GM12878 (cell line): Measurements from ENCODE around the gene CDR2L. TPM values are rescaled to one million over a fixed set of nuclear protein-coding genes. Genes with fewer than 3 reads are reported as not detected.

Experiments used
- ATAC-seq: fragments of 200-7000 bp; cut with Tn5 transposase; 3 replicates; pipeline ENCODE4 v1.9.1; 2020; ENCODE audit warnings: mild to moderate bottlenecking, moderate library complexity
- BruUV-seq: library from RNA; stranded (reverse); fragments of 400-500 nt; replicated peaks from 2 replicates; lab custom pipeline; 2021; lab: Mats Ljungman, UMichigan
- CTCF ChIA-PET: fragments of 300-600 bp; sonication (Branson Sonifier 250); formaldehyde crosslinking; extraction: SDS; loops from one replicate; lab custom pipeline; 2021; ENCODE audit warnings: inconsistent platforms; lab: Yijun Ruan, JAX
- POLR2A ChIA-PET: fragments of 350-600 bp; formaldehyde crosslinking; extraction: SDS; loops from one replicate; lab custom pipeline; 2021; ENCODE audit warnings: inconsistent platforms; lab: Charles Lee
- RAD21 ChIA-PET: fragments of 300-600 bp; sonication (Branson Sonifier 250); formaldehyde crosslinking; loops from one replicate; lab custom pipeline; 2023; ENCODE audit warnings: antibody characterized with exemption; ENCODE audit not compliant: unreplicated experiment; lab: Charles Lee
- SMC1A ChIA-PET: fragments of 300-600 bp; sonication (Branson Sonifier 250); formaldehyde crosslinking; loops from one replicate; lab custom pipeline; 2023; ENCODE audit not compliant: unreplicated experiment, uncharacterized antibody; lab: Charles Lee
- DNase-seq: peaks from one replicate; pipeline ENCODE4 v3.0.0-alpha.2; 2011; ENCODE audit warnings: low read depth, low spot score
- FAIRE-seq: peaks from 3 replicates; lab custom pipeline; 2011; peaks lifted over from hg19 to GRCh38; lab: Jason Lieb, UNC
- H2AFZ ChIP-seq: 2 replicates; pipeline ENCODE4 v1.6.0; 2011; ENCODE audit warnings: low read depth, low read length, control low read depth; ENCODE audit not compliant: control insufficient read depth
- H3K27ac ChIP-seq: 2 replicates; pipeline ENCODE4 v1.5.1; 2011; ENCODE audit warnings: control low read depth; ENCODE audit not compliant: control insufficient read depth, insufficient read depth
- H3K27me3 ChIP-seq, 2 experiments: replicated peaks in 1 of 2; 2 replicates each; pipeline versions ENCODE4 v1.6.0 to v1.6.1; 2011; ENCODE audit warnings: low read length in 1 of 2; ENCODE audit not compliant: control insufficient read depth in 2 of 2, insufficient read depth in 2 of 2
- H3K36me3 ChIP-seq, 2 experiments: 2 replicates each; pipeline ENCODE4 v1.5.1; 2011; ENCODE audit warnings: low read length in 1 of 2; ENCODE audit not compliant: control insufficient read depth in 2 of 2, insufficient read depth in 2 of 2
- H3K4me1 ChIP-seq: 2 replicates; pipeline ENCODE4 v1.6.1; 2011; ENCODE audit warnings: mild to moderate bottlenecking, low read length, moderate library complexity, mixed read lengths; ENCODE audit not compliant: control insufficient read depth, insufficient read depth
- H3K4me2 ChIP-seq: 2 replicates; pipeline ENCODE4 v1.6.0; 2011; ENCODE audit warnings: control low read depth; ENCODE audit not compliant: control insufficient read depth, insufficient read depth
- H3K4me3 ChIP-seq: fragments of 200-600 bp; sonication (generic); 2 replicates; pipeline ENCODE4 v1.5.1; 2016
- H3K79me2 ChIP-seq: 2 replicates; pipeline ENCODE4 v1.6.0; 2011; ENCODE audit warnings: low read length; ENCODE audit not compliant: control insufficient read depth, insufficient read depth
- H3K9ac ChIP-seq: 2 replicates; pipeline ENCODE4 v1.8.0; 2011; ENCODE audit warnings: low read length, control low read depth, mixed read lengths; ENCODE audit not compliant: control insufficient read depth, insufficient read depth
- H3K9me3 ChIP-seq: replicated peaks from 3 replicates; pipeline ENCODE4 v1.5.1; 2011; ENCODE audit warnings: mild to moderate bottlenecking, low read length; ENCODE audit not compliant: control insufficient read depth, insufficient read depth
- H4K20me1 ChIP-seq: 2 replicates; pipeline ENCODE4 v1.6.0; 2011; ENCODE audit not compliant: control insufficient read depth, insufficient read depth
- ATF2 ChIP-seq: IDR thresholded peaks from 2 replicates; pipeline ENCODE4 v1.6.1; 2012; ENCODE audit warnings: low read length, inconsistent platforms
- BCL11A ChIP-seq: IDR thresholded peaks from 2 replicates; pipeline ENCODE4 v1.6.1; 2011; ENCODE audit warnings: low read depth, low read length
- BMI1 ChIP-seq: fragments of 450-650 bp; IDR thresholded peaks from 2 replicates; pipeline ENCODE4 v1.6.1; 2016; ENCODE audit warnings: mild to moderate bottlenecking, moderate library complexity, borderline replicate concordance
- CBFB ChIP-seq: IDR thresholded peaks from 2 replicates; pipeline ENCODE4 v1.6.1; 2016; ENCODE audit warnings: antibody characterized with exemption, low read depth
- CREB1 ChIP-seq: IDR thresholded peaks from 2 replicates; pipeline ENCODE4 v1.6.1; 2012; ENCODE audit warnings: low read depth, mild to moderate bottlenecking, inconsistent platforms
- DPF2 ChIP-seq: fragments of 450-650 bp; IDR thresholded peaks from 2 replicates; pipeline ENCODE4 v1.6.1; 2017; ENCODE audit warnings: mild to moderate bottlenecking
- HDGF ChIP-seq: fragments of 450-650 bp; IDR thresholded peaks from 2 replicates; pipeline ENCODE4 v1.6.1; 2016; ENCODE audit warnings: antibody characterized with exemption
- IRF3 ChIP-seq: fragments of 450-650 bp; IDR thresholded peaks from 2 replicates; pipeline ENCODE4 v1.6.1; 2014; ENCODE audit warnings: mild to moderate bottlenecking
- JUND ChIP-seq: IDR thresholded peaks from 2 replicates; pipeline ENCODE4 v1.6.1; 2012; ENCODE audit warnings: low read depth, mild to moderate bottlenecking, low read length, improper control_type of control experiment, moderate library complexity
- LARP7 ChIP-seq: fragments of 450-650 bp; IDR thresholded peaks from 2 replicates; pipeline ENCODE4 v1.6.1; 2017; ENCODE audit warnings: mild to moderate bottlenecking
- NFIC ChIP-seq: IDR thresholded peaks from 2 replicates; pipeline ENCODE4 v1.6.1; 2012; ENCODE audit warnings: low read depth, mild to moderate bottlenecking, inconsistent platforms, low read length, moderate library complexity
- NR2C1 ChIP-seq: fragments of 450-650 bp; IDR thresholded peaks from 2 replicates; pipeline ENCODE4 v1.6.1; 2017; ENCODE audit warnings: antibody characterized with exemption, mild to moderate bottlenecking, moderate library complexity
- POU2F2 ChIP-seq: IDR thresholded peaks from 3 replicates; pipeline ENCODE4 v1.6.1; 2011; ENCODE audit warnings: low read depth, mild to moderate bottlenecking, low read length, borderline replicate concordance
- RB1 ChIP-seq: fragments of 450-650 bp; formaldehyde crosslinking; IDR thresholded peaks from 2 replicates; pipeline ENCODE4 v1.6.1; 2017; ENCODE audit warnings: mild to moderate bottlenecking, borderline replicate concordance
- RELA ChIP-seq: fragments of 450-650 bp; IDR thresholded peaks from 2 replicates; pipeline ENCODE4 v1.8.0; 2014; ENCODE audit warnings: borderline replicate concordance; ENCODE audit not compliant: partially characterized antibody
- SMAD1 ChIP-seq: fragments of 450-650 bp; IDR thresholded peaks from 2 replicates; pipeline ENCODE4 v1.6.1; 2018; ENCODE audit warnings: mild to moderate bottlenecking, low read depth; ENCODE audit not compliant: partially characterized antibody
- SUZ12 ChIP-seq: fragments of 200-600 bp; sonication (generic); IDR thresholded peaks from one replicate; pipeline ENCODE4 v1.6.1; 2018; ENCODE audit warnings: antibody characterized with exemption, mild to moderate bottlenecking; ENCODE audit not compliant: unreplicated experiment
- TCF3 ChIP-seq: IDR thresholded peaks from 2 replicates; pipeline ENCODE4 v1.6.1; 2012; ENCODE audit warnings: low read depth, mild to moderate bottlenecking, low read length, borderline replicate concordance; ENCODE audit not compliant: insufficient read depth
- WGBS: methylation state at CpG from one replicate; pipeline ENCODE4 v1.1.6; 2016; ENCODE audit warnings: low lambda C conversion rate; ENCODE audit not compliant: insufficient replicate concordance, insufficient coverage; ENCODE audit errors: missing lambda C conversion rate; 5-methylcytosine and 5-hydroxymethylcytosine counted together
- in situ Hi-C: fragments of 300-500 bp; cut with MboI; formaldehyde crosslinking; loops from 9 replicates; pipeline ENCODE4 v1.14.3; 2018; ENCODE audit warnings: mixed read lengths
- intact Hi-C: fragments of 100-400 bp; cut with micrococcal nuclease; formaldehyde crosslinking; loops from one replicate; pipeline ENCODE4 v1.14.2; 2022; ENCODE audit not compliant: unreplicated experiment
- polyA plus RNA-seq, 11 experiments: library from polyadenylated mRNA; depleted of rRNA in 4 of 11; unstranded in 6 of 11; stranded (reverse) in 5 of 11; fragments of >200 nt; fragmentation: Nextera tagmentation in 4 of 11; fragmentation: Illumina TruSeq in 1 of 11; extraction: Ambion mirVana in 4 of 11; extraction: Trizol in 1 of 11; gene quantifications; 1 replicate in 1 of 11; 2 replicates in 10 of 11; pipeline versions ENCODE4 v1.2.1 to v1.2.3, GENCODE V29; 2011 to 2016; ENCODE audit warnings: inconsistent platforms in 2 of 11, missing spikeins in 2 of 11, low read depth in 1 of 11
- total RNA-seq, 4 experiments: library from RNA; depleted of rRNA in 3 of 4; stranded (reverse); fragments of >200 nt in 3 of 4; fragmentation: Illumina TruSeq in 1 of 4; extraction: Trizol in 1 of 4; gene quantifications; 2 replicates each; pipeline versions ENCODE4 v1.2.1 to v1.2.3, GENCODE V29; 2013 to 2021

Gene CDR2L
- total and polyA plus RNA-seq, 10 of the 15 experiments (the other 5 are each of a cell fraction or from before 2014, with no cell fraction given), result 0.03 to 0.18 (median 0.04) TPM; not detected in 6

- intact Hi-C loops (no loop called here), in situ Hi-C loops (no loop called here)
- TF ChIP-seq LARP7 (no peak), SUZ12 (no peak), SMAD1 (no peak), RB1 (no peak), CBFB (no peak), BCL11A (no peak), DPF2 (no peak), NR2C1 (no peak), TCF3 (no peak), ATF2 (no peak), JUND (no peak), IRF3 (no peak), POU2F2 (no peak), NFIC (no peak), HDGF (no peak), BMI1 (no peak), CREB1 (no peak), RELA (no peak)
- Histone ChIP-seq H3K79me2 (no peaks in the 10 kb centered on the region), H3K4me3 (no peak overlapping the region), H3K36me3 (no peaks in the 10 kb centered on the region), H3K4me2 (no peak overlapping the region), H3K27ac (no peak overlapping the region), H2AFZ (no peak overlapping the region), H4K20me1 (no peaks in the 10 kb centered on the region), H3K9ac (no peak overlapping the region), H3K9me3 (no peaks in the 10 kb centered on the region), H3K27me3 (no peaks in the 10 kb centered on the region), H3K4me1 (no peaks in the 10 kb centered on the region; the same call in 1 of the 2 replicates)
- SMC1A ChIA-PET, result no interaction called here
- ATAC-seq (no peak), DNase-seq (no peak), FAIRE-seq (no peak)
- CTCF ChIA-PET, result no interaction called here
- WGBS, result 59% methylated on average over 74 of the region's 76 CpGs
- POLR2A ChIA-PET, result no interaction called here
- no TSS peak for BruUV-seq
- RAD21 ChIA-PET, result no interaction called here
Measured at GRCh38 chr17:75003070-75003956, 15.9 kb downstream of the CDR2L start.
